Tibial artery (tissue), 4 donors: ENCODE measurements around the gene ZBTB16.

ENCODE experiments used
- DNase-seq, 2 donors: peaks; one replicate each; pipeline ENCODE4 v3.0.0-alpha.2; 2019
- H3K27ac ChIP-seq, 2 donors: fragments of 200-600 bp; sonication (generic) in 1 of 2; 1 replicate in 1 of 2; 2 replicates in 1 of 2; pipeline ENCODE4 v1.5.1; 2018 to 2019; ENCODE audit warnings: mild to moderate bottlenecking in 1 of 2
- H3K27me3 ChIP-seq, 2 donors: fragments of 200-600 bp; sonication (generic) in 1 of 2; one replicate each; pipeline versions ENCODE4 v1.5.1 to v1.6.0; 2016 to 2019
- H3K36me3 ChIP-seq, 3 donors: fragments of 200-600 bp; sonication (generic) in 2 of 3; one replicate each; pipeline ENCODE4 v1.5.1; 2016 to 2019; ENCODE audit warnings: mild to moderate bottlenecking in 2 of 3
- H3K4me1 ChIP-seq, 4 donors: fragments of 200-600 bp; sonication (generic) in 2 of 4; 1 replicate in 3 of 4; 2 replicates in 1 of 4; pipeline ENCODE4 v1.5.1; 2016 to 2019
- H3K4me3 ChIP-seq, 2 donors: fragments of 200-600 bp; sonication (generic) in 1 of 2; 1 replicate in 1 of 2; 2 replicates in 1 of 2; pipeline ENCODE4 v1.5.1; 2018 to 2019; ENCODE audit warnings: mild to moderate bottlenecking in 2 of 2
- H3K9me3 ChIP-seq, 3 donors: fragments of 200-600 bp; sonication (generic) in 1 of 3; one replicate each; pipeline ENCODE4 v1.5.1; 2016 to 2019
- intact Hi-C: fragments of 100-400 bp; cut with DNase I; formaldehyde crosslinking; loops from one replicate; pipeline ENCODE4 v1.15.0; 2023; ENCODE audit warnings: low total_unique reads
- TF ChIP-seq, protein P1 (sequence below), 2 experiments: fragments of 200-600 bp in 1 of 2; fragments of 450-650 bp in 1 of 2; IDR thresholded peaks; one replicate each; pipeline ENCODE4 v1.5.1; 2017 to 2019; ENCODE audit warnings: antibody characterized with exemption in 2 of 2, mild to moderate bottlenecking in 1 of 2, moderate library complexity in 1 of 2

Gene ZBTB16

DNA sequence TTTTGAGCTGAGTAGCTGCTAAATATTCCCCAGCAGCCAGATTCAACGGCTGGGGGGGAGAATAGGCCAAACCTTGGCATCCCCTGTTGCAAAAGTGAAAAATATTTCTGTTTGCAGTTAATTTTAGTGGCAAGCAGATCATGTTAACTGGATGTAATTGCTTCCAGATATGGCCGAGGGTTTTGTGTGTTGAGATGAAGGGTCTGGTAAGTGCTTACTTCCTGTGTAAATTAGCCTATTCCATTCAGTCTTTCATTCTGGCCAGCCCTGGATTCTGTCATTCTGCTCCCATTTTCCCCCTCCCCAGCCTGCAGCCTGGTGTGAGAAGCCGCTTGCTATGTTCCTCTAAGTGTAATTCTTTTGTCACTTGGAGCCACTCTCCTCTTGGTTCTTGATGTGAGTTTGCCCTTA is 17.4 kb downstream of the ZBTB16 start:
- TF ChIP-seq, protein P1, sequence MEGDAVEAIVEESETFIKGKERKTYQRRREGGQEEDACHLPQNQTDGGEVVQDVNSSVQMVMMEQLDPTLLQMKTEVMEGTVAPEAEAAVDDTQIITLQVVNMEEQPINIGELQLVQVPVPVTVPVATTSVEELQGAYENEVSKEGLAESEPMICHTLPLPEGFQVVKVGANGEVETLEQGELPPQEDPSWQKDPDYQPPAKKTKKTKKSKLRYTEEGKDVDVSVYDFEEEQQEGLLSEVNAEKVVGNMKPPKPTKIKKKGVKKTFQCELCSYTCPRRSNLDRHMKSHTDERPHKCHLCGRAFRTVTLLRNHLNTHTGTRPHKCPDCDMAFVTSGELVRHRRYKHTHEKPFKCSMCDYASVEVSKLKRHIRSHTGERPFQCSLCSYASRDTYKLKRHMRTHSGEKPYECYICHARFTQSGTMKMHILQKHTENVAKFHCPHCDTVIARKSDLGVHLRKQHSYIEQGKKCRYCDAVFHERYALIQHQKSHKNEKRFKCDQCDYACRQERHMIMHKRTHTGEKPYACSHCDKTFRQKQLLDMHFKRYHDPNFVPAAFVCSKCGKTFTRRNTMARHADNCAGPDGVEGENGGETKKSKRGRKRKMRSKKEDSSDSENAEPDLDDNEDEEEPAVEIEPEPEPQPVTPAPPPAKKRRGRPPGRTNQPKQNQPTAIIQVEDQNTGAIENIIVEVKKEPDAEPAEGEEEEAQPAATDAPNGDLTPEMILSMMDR (IDR thresholded peaks at IDR 0.05), result no peak
- peaks cover 74 to 88% (median 86%) of the 10 kb centered on the region in 3 donors for H3K36me3 ChIP-seq
- H3K27ac ChIP-seq, result peak overlapping the region; percentile 73 to 78
- H3K27me3 ChIP-seq, result no peaks in the 10 kb centered on the region
- H3K4me3 ChIP-seq, result peak overlapping the region; percentile 40 to 51
- intact Hi-C loops, result no loop called here
- no peaks in the 10 kb centered on the region for H3K9me3 ChIP-seq
- H3K4me1 ChIP-seq, result peaks cover 0 to 100% (median 96%) of the 10 kb centered on the region in 4 donors
- no peak for DNase-seq

DNA sequence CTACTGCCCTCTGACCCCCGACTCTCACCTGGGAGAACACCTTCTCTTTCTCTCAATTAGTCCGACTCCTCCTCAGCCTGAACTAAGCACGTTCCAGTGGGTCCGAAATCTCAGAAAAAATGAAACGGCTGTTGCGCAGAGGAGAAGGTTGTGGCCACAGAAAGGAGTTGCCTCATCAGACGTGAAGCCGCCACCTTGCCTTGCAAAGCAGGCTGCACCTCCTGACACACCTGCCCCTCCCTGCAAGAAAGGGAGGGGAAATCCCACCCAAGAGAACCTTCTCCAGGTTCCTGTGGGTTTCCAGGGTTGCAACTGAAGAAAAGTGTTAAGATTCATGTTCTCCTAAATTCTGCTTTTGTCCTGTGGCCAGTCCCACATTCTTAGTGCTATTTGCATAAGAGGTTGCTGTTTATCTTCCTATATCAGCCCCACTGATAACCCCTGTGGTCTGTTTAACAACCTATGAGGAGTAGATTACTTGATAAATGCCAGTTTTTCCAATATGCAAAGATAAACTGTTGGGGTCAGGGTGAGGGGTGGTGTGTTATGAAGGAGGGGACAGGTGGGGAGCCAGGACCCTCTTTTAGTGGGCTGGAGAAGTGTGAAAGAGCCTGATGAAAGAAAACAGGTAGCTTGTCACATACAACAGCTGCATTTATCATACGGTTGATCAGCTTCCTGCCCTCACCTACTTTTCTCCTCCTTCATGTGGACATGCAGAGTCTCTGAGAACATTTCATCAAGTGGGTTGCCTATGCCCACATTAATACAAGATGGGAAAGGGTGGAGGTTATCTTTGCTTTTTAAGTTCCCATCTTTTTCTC is 18.2 kb downstream of the ZBTB16 start:
- Histone ChIP-seq H3K9me3 (no peaks in the 10 kb centered on the region), H3K4me1 (peaks cover 0 to 100% (median 97%) of the 10 kb centered on the region in 4 donors), H3K27me3 (no peaks in the 10 kb centered on the region), H3K4me3 (peak overlapping the region in 1 of 2 donors; percentile 51), H3K27ac (peak overlapping the region; percentile 73 to 78), H3K36me3 (peaks cover 73 to 88% (median 82%) of the 10 kb centered on the region in 3 donors)
- TF ChIP-seq, protein P1 (IDR thresholded peaks at IDR 0.05), result no peak
- DNase-seq, result no peak
- intact Hi-C loops, result no loop called here

DNA sequence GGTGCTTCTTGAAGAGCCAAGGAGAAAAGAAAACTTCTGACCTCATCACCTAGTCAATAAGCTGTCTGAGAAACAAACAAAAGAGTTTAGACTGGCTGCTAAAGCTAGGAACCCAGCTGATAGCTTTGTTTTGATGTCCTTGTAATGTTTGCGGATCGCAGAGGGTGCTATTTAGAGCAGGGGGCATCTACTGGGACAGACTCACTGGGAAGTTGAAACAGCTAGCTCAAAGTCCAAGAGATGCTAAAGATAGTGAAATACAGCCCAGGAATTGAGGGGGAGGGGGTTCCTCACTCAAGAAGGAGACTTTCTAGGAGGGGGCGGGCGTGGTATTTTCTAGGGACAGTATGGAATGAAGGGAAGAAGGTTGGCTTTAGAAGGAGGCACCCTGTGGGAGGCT is 18.9 kb downstream of the ZBTB16 start:
- Histone ChIP-seq H3K27ac (peak overlapping the region; percentile 73 to 78), H3K4me3 (peak overlapping the region; percentile 18 to 51), H3K4me1 (peaks cover 0 to 100% (median 98%) of the 10 kb centered on the region in 4 donors), H3K27me3 (no peaks in the 10 kb centered on the region), H3K9me3 (no peaks in the 10 kb centered on the region), H3K36me3 (peaks cover 74 to 88% (median 84%) of the 10 kb centered on the region in 3 donors)
- no peak for DNase-seq
- intact Hi-C loops, result no loop called here
- TF ChIP-seq, protein P1 (IDR thresholded peaks at IDR 0.05), result no peak

DNA sequence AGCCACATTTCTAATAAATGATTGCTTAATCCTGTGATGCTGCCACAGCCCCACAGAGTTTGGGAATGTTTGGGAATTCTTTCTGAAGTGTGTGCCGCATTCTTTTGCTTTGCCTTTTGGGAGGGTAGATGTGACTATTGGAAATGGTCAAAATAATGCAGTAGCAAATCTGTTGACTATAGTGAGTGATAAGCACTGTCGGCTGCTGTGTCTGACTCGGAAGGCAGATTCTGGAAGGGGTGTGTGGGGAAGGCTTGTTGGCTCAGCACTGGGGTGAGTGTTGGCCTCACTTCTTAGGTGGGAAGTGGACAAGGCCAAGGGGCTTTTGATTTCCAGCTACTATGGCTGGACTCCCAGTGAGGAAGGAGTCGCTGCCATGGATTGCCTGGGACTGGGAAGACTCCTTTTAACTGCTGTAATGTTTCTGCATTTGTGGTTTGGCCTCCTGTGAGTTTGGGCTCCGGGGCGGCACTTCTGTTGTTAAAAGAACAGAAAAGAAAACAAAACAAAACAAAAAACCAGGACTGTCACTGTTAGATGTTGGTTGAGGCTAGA is 20.1 kb downstream of the ZBTB16 start:
- no peaks in the 10 kb centered on the region for H3K27me3 ChIP-seq
- peak overlapping the region; percentile 18 to 51 for H3K4me3 ChIP-seq
- peaks cover 2 to 100% (median 98%) of the 10 kb centered on the region in 4 donors for H3K4me1 ChIP-seq
- peak overlapping the region; percentile 73 to 78 for H3K27ac ChIP-seq
- no peaks in the 10 kb centered on the region for H3K9me3 ChIP-seq
- no peak for DNase-seq
- H3K36me3 ChIP-seq, result peaks cover 69 to 85% (median 83%) of the 10 kb centered on the region in 3 donors
- intact Hi-C loops, result no loop called here
- TF ChIP-seq, protein P1 (IDR thresholded peaks at IDR 0.05), result no peak

DNA sequence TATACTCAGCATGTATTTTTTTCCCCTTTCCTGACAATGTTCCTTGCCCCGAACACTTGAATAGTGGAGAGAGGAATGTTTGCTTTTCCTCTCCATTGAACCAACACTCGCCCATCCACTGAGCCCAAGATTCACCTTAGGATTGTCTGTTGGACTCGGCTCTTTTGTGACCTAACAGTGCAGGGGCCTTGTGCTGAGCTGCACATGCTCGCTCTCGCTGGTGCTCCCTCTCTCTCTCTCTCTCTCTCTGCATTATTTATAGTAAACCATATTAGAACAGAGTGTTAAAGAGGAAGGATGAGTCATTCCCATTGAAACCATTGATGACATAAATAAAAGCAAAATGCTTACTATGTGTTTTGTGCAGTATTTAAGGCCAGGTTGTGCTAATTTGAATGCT is 20.7 kb downstream of the ZBTB16 start:
- H3K9me3 ChIP-seq, result no peaks in the 10 kb centered on the region
- peak overlapping the region; percentile 73 to 78 for H3K27ac ChIP-seq
- TF ChIP-seq, protein P1 (IDR thresholded peaks at IDR 0.05), result no peak
- H3K4me3 ChIP-seq, result peak overlapping the region; percentile 18 to 51
- H3K4me1 ChIP-seq, result peaks cover 6 to 100% (median 98%) of the 10 kb centered on the region in 4 donors
- no peaks in the 10 kb centered on the region for H3K27me3 ChIP-seq
- no peak for DNase-seq
- peaks cover 63 to 83% (median 79%) of the 10 kb centered on the region in 3 donors for H3K36me3 ChIP-seq
- intact Hi-C loops, result no loop called here
